GM12878 (cell line): ENCODE data around the gene GOLT1B. TPM values are rescaled to one million over a fixed set of nuclear protein-coding genes. Genes with fewer than 3 reads are reported as not detected.

Experiments
- ATAC-seq: fragments of 200-7000 bp; cut with Tn5 transposase; 3 replicates; pipeline ENCODE4 v1.9.1; 2020; ENCODE audit warnings: mild to moderate bottlenecking, moderate library complexity
- BruUV-seq: library from RNA; stranded (reverse); fragments of 400-500 nt; replicated peaks from 2 replicates; lab custom pipeline; 2021; lab: Mats Ljungman, UMichigan
- CTCF ChIA-PET: fragments of 300-600 bp; sonication (Branson Sonifier 250); formaldehyde crosslinking; extraction: SDS; loops from one replicate; lab custom pipeline; 2021; ENCODE audit warnings: inconsistent platforms; lab: Yijun Ruan, JAX
- POLR2A ChIA-PET: fragments of 350-600 bp; formaldehyde crosslinking; extraction: SDS; loops from one replicate; lab custom pipeline; 2021; ENCODE audit warnings: inconsistent platforms; lab: Charles Lee
- RAD21 ChIA-PET: fragments of 300-600 bp; sonication (Branson Sonifier 250); formaldehyde crosslinking; loops from one replicate; lab custom pipeline; 2023; ENCODE audit warnings: antibody characterized with exemption; ENCODE audit not compliant: unreplicated experiment; lab: Charles Lee
- SMC1A ChIA-PET: fragments of 300-600 bp; sonication (Branson Sonifier 250); formaldehyde crosslinking; loops from one replicate; lab custom pipeline; 2023; ENCODE audit not compliant: unreplicated experiment, uncharacterized antibody; lab: Charles Lee
- DNase-seq: peaks from one replicate; pipeline ENCODE4 v3.0.0-alpha.2; 2011; ENCODE audit warnings: low read depth, low spot score
- FAIRE-seq: peaks from 3 replicates; lab custom pipeline; 2011; peaks lifted over from hg19 to GRCh38; lab: Jason Lieb, UNC
- H2AFZ ChIP-seq: 2 replicates; pipeline ENCODE4 v1.6.0; 2011; ENCODE audit warnings: low read depth, low read length, control low read depth; ENCODE audit not compliant: control insufficient read depth
- H3K27ac ChIP-seq: 2 replicates; pipeline ENCODE4 v1.5.1; 2011; ENCODE audit warnings: control low read depth; ENCODE audit not compliant: control insufficient read depth, insufficient read depth
- H3K27me3 ChIP-seq, 2 experiments: replicated peaks in 1 of 2; 2 replicates each; pipeline versions ENCODE4 v1.6.0 to v1.6.1; 2011; ENCODE audit warnings: low read length in 1 of 2; ENCODE audit not compliant: control insufficient read depth in 2 of 2, insufficient read depth in 2 of 2
- H3K36me3 ChIP-seq, 2 experiments: 2 replicates each; pipeline ENCODE4 v1.5.1; 2011; ENCODE audit warnings: low read length in 1 of 2; ENCODE audit not compliant: control insufficient read depth in 2 of 2, insufficient read depth in 2 of 2
- H3K4me1 ChIP-seq: 2 replicates; pipeline ENCODE4 v1.6.1; 2011; ENCODE audit warnings: mild to moderate bottlenecking, low read length, moderate library complexity, mixed read lengths; ENCODE audit not compliant: control insufficient read depth, insufficient read depth
- H3K4me2 ChIP-seq: 2 replicates; pipeline ENCODE4 v1.6.0; 2011; ENCODE audit warnings: control low read depth; ENCODE audit not compliant: control insufficient read depth, insufficient read depth
- H3K4me3 ChIP-seq: fragments of 200-600 bp; sonication (generic); 2 replicates; pipeline ENCODE4 v1.5.1; 2016
- H3K79me2 ChIP-seq: 2 replicates; pipeline ENCODE4 v1.6.0; 2011; ENCODE audit warnings: low read length; ENCODE audit not compliant: control insufficient read depth, insufficient read depth
- H3K9ac ChIP-seq: 2 replicates; pipeline ENCODE4 v1.8.0; 2011; ENCODE audit warnings: low read length, control low read depth, mixed read lengths; ENCODE audit not compliant: control insufficient read depth, insufficient read depth
- H3K9me3 ChIP-seq: replicated peaks from 3 replicates; pipeline ENCODE4 v1.5.1; 2011; ENCODE audit warnings: mild to moderate bottlenecking, low read length; ENCODE audit not compliant: control insufficient read depth, insufficient read depth
- H4K20me1 ChIP-seq: 2 replicates; pipeline ENCODE4 v1.6.0; 2011; ENCODE audit not compliant: control insufficient read depth, insufficient read depth
- ASH2L ChIP-seq: fragments of 300-600, 200-600 bp; sonication (generic); IDR thresholded peaks from 2 replicates; pipeline ENCODE4 v1.6.1; 2017; ENCODE audit warnings: low read depth, mild to moderate bottlenecking, borderline replicate concordance
- CREM ChIP-seq: IDR thresholded peaks from 2 replicates; pipeline ENCODE4 v1.6.1; 2014; ENCODE audit warnings: antibody characterized with exemption, low read depth
- ETV6 ChIP-seq, 2 experiments: fragments of 450-650 bp in 1 of 2; IDR thresholded peaks in 1 of 2; conservative IDR thresholded peaks in 1 of 2; 2 replicates each; pipeline ENCODE4 v1.6.1; 2014; ENCODE audit warnings: antibody characterized with exemption in 1 of 2, borderline replicate concordance in 1 of 2, low read depth in 1 of 2, mild to moderate bottlenecking in 1 of 2, moderate library complexity in 1 of 2
- FOXM1 ChIP-seq: IDR thresholded peaks from 2 replicates; pipeline ENCODE4 v1.6.1; 2012; ENCODE audit warnings: low read depth, mild to moderate bottlenecking, inconsistent platforms, low read length, moderate library complexity
- LARP7 ChIP-seq: fragments of 450-650 bp; IDR thresholded peaks from 2 replicates; pipeline ENCODE4 v1.6.1; 2017; ENCODE audit warnings: mild to moderate bottlenecking
- NFYB ChIP-seq: IDR thresholded peaks from 2 replicates; pipeline ENCODE4 v1.6.1; 2011; ENCODE audit warnings: low read depth, mild to moderate bottlenecking, low read length, improper control_type of control experiment, moderate library complexity; ENCODE audit not compliant: insufficient read depth
- RAD51 ChIP-seq: fragments of 450-650 bp; IDR thresholded peaks from 2 replicates; pipeline ENCODE4 v1.6.1; 2016; ENCODE audit warnings: moderate library complexity, mild to moderate bottlenecking, inconsistent platforms
- RBBP5 ChIP-seq: fragments of 200-600 bp; sonication (generic); conservative IDR thresholded peaks from 2 replicates; pipeline ENCODE4 v1.6.1; 2016
- SMAD5 ChIP-seq: IDR thresholded peaks from 2 replicates; pipeline ENCODE4 v1.6.1; 2016; ENCODE audit warnings: antibody characterized with exemption, low read depth
- TARDBP ChIP-seq: IDR thresholded peaks from 2 replicates; pipeline ENCODE4 v1.6.1; 2016; ENCODE audit warnings: borderline replicate concordance
- TCF12 ChIP-seq: IDR thresholded peaks from 2 replicates; pipeline ENCODE4 v1.6.1; 2011; ENCODE audit warnings: low read depth, mild to moderate bottlenecking, low read length
- ZZZ3 ChIP-seq: IDR thresholded peaks from 2 replicates; pipeline ENCODE4 v1.6.1; 2011; ENCODE audit warnings: low read depth; ENCODE audit not compliant: control insufficient read depth, insufficient read length
- WGBS: methylation state at CpG from one replicate; pipeline ENCODE4 v1.1.6; 2016; ENCODE audit warnings: low lambda C conversion rate; ENCODE audit not compliant: insufficient replicate concordance, insufficient coverage; ENCODE audit errors: missing lambda C conversion rate; 5-methylcytosine and 5-hydroxymethylcytosine counted together
- in situ Hi-C: fragments of 300-500 bp; cut with MboI; formaldehyde crosslinking; loops from 9 replicates; pipeline ENCODE4 v1.14.3; 2018; ENCODE audit warnings: mixed read lengths
- intact Hi-C: fragments of 100-400 bp; cut with micrococcal nuclease; formaldehyde crosslinking; loops from one replicate; pipeline ENCODE4 v1.14.2; 2022; ENCODE audit not compliant: unreplicated experiment
- polyA plus RNA-seq, 11 experiments: library from polyadenylated mRNA; depleted of rRNA in 4 of 11; unstranded in 6 of 11; stranded (reverse) in 5 of 11; fragments of >200 nt; fragmentation: Nextera tagmentation in 4 of 11; fragmentation: Illumina TruSeq in 1 of 11; extraction: Ambion mirVana in 4 of 11; extraction: Trizol in 1 of 11; gene quantifications; 1 replicate in 1 of 11; 2 replicates in 10 of 11; pipeline versions ENCODE4 v1.2.1 to v1.2.3, GENCODE V29; 2011 to 2016; ENCODE audit warnings: inconsistent platforms in 2 of 11, missing spikeins in 2 of 11, low read depth in 1 of 11
- total RNA-seq, 4 experiments: library from RNA; depleted of rRNA in 3 of 4; stranded (reverse); fragments of >200 nt in 3 of 4; fragmentation: Illumina TruSeq in 1 of 4; extraction: Trizol in 1 of 4; gene quantifications; 2 replicates each; pipeline versions ENCODE4 v1.2.1 to v1.2.3, GENCODE V29; 2013 to 2021
- TF ChIP-seq, protein P1 (sequence below): fragments of 450-650 bp; IDR thresholded peaks from 2 replicates; pipeline ENCODE4 v1.6.1; 2017; ENCODE audit warnings: mild to moderate bottlenecking, moderate library complexity
- TF ChIP-seq, protein P2 (sequence below): IDR thresholded peaks from 2 replicates; pipeline ENCODE4 v1.6.1; 2012; ENCODE audit warnings: low read depth, low read length, improper control_type of control experiment
- TF ChIP-seq, protein P3 (sequence below): fragments of 450-650 bp; IDR thresholded peaks from 2 replicates; pipeline ENCODE4 v1.6.1; 2017; ENCODE audit warnings: borderline replicate concordance

GOLT1B gene
- total and polyA plus RNA-seq, 10 of the 15 experiments (the other 5 are each of a cell fraction or from before 2014, with no cell fraction given) = 18.3 to 77.4 (median 32.9) TPM

DNA sequence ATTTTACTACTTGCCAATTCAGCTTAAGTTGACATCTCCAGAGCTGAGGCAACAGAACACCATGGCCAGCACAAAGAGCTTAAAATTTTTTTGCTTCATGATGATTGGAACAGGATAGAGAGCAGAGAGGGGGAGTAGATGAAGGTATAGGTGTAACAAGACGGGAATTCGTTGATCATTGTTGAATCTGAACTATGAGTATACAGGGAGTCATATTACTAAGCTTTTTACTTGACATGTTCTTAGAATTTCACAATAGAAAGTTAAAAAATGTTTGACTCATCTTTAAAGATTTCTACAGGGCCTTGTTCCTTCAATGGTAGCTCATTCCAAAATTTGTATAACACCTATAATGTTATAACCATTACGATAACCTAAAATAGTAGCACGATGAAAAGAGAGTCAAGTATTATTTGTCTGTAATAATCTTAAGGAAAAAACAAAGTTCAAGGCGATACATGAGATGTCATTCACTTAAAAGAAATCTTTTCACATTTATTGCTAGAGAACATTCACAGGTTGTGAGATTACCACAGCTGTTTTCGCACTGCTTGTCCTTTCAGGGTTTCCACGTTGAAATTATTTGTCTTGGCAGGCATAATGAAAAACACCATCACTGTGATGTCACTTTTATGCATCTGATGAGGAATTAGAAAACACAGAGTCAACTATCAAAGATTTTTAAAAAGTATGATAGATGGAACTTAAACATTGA lies 58.4 kb downstream of the GOLT1B start (continued):
- TF ChIP-seq, protein P1, sequence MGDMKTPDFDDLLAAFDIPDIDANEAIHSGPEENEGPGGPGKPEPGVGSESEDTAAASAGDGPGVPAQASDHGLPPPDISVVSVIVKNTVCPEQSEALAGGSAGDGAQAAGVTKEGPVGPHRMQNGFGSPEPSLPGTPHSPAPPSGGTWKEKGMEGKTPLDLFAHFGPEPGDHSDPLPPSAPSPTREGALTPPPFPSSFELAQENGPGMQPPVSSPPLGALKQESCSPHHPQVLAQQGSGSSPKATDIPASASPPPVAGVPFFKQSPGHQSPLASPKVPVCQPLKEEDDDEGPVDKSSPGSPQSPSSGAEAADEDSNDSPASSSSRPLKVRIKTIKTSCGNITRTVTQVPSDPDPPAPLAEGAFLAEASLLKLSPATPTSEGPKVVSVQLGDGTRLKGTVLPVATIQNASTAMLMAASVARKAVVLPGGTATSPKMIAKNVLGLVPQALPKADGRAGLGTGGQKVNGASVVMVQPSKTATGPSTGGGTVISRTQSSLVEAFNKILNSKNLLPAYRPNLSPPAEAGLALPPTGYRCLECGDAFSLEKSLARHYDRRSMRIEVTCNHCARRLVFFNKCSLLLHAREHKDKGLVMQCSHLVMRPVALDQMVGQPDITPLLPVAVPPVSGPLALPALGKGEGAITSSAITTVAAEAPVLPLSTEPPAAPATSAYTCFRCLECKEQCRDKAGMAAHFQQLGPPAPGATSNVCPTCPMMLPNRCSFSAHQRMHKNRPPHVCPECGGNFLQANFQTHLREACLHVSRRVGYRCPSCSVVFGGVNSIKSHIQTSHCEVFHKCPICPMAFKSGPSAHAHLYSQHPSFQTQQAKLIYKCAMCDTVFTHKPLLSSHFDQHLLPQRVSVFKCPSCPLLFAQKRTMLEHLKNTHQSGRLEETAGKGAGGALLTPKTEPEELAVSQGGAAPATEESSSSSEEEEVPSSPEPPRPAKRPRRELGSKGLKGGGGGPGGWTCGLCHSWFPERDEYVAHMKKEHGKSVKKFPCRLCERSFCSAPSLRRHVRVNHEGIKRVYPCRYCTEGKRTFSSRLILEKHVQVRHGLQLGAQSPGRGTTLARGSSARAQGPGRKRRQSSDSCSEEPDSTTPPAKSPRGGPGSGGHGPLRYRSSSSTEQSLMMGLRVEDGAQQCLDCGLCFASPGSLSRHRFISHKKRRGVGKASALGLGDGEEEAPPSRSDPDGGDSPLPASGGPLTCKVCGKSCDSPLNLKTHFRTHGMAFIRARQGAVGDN = no peak
- no peak for TF ChIP-seq CREM
- no peak for TF ChIP-seq RBBP5
- TF ChIP-seq SMAD5 = no peak
- TF ChIP-seq, protein P2, sequence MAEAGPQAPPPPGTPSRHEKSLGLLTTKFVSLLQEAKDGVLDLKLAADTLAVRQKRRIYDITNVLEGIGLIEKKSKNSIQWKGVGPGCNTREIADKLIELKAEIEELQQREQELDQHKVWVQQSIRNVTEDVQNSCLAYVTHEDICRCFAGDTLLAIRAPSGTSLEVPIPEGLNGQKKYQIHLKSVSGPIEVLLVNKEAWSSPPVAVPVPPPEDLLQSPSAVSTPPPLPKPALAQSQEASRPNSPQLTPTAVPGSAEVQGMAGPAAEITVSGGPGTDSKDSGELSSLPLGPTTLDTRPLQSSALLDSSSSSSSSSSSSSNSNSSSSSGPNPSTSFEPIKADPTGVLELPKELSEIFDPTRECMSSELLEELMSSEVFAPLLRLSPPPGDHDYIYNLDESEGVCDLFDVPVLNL = no peak
- TF ChIP-seq LARP7 = no peak
- no peak for TF ChIP-seq TCF12

DNA sequence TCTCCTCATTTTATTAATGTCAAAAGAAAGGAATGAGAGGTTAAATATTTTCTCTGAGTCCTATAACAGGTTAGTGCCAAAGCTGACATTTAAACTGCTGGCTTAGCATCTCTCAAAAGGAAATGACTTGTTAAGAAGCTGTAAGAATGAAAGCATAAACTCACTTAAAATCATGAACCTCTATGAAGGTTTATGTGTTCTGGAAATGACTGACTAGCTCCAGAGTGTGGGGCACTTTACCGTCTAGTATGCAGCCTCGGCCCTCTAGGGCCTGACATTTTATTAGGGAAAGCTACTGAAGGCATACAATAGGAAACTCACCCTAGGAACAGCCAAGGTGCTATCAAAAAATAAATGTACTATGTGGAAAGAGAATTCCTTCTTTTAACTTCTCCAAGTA lies 59.6 kb downstream of the GOLT1B start:
- ChIA-PET POLR2A (no interaction called here), RAD21 (no interaction called here), CTCF (no interaction called here), SMC1A (interaction anchor here (1.0 to 1.3 kb wide), 2 partner anchors 11 to 222 kb away, joined by 3 read pairs; no protein-coding TSS in a partner anchor)
- no peaks in the 10 kb centered on the region for H3K79me2 ChIP-seq
- ATAC-seq = no peak
- H3K4me1 ChIP-seq = no peaks in the 10 kb centered on the region
- H3K9me3 ChIP-seq = no peaks in the 10 kb centered on the region
- no peak overlapping the region for H3K4me3 ChIP-seq
- intact Hi-C loops = no loop called here
- in situ Hi-C loops = no loop called here
- H3K27ac ChIP-seq = no peak overlapping the region
- H3K9ac ChIP-seq = no peak overlapping the region
- no peaks in the 10 kb centered on the region for H3K36me3 ChIP-seq
- BruUV-seq = no TSS peak
- FAIRE-seq = no peak
- no peak for DNase-seq
- H2AFZ ChIP-seq = no peak overlapping the region
- 0% methylated on average over 2 of the region's 2 CpGs for WGBS
- no peaks in the 10 kb centered on the region for H4K20me1 ChIP-seq
- H3K27me3 ChIP-seq = no peaks in the 10 kb centered on the region
- H3K4me2 ChIP-seq = no peak overlapping the region
- TF ChIP-seq ETV6 (conservative IDR thresholded peaks at IDR 0.05 in 1 of 2, IDR thresholded peaks at IDR 0.05 in 1 of 2; ENCODE audit: borderline replicate concordance in 1 of 2, low read depth in 1 of 2) = no peak
- no peak for TF ChIP-seq LARP7
- no peak for TF ChIP-seq FOXM1
- no peak for TF ChIP-seq ZZZ3
- TF ChIP-seq RAD51 = no peak
- no peak for TF ChIP-seq NFYB
- no peak for TF ChIP-seq TARDBP
- no peak for TF ChIP-seq ASH2L
- TF ChIP-seq, protein P3, sequence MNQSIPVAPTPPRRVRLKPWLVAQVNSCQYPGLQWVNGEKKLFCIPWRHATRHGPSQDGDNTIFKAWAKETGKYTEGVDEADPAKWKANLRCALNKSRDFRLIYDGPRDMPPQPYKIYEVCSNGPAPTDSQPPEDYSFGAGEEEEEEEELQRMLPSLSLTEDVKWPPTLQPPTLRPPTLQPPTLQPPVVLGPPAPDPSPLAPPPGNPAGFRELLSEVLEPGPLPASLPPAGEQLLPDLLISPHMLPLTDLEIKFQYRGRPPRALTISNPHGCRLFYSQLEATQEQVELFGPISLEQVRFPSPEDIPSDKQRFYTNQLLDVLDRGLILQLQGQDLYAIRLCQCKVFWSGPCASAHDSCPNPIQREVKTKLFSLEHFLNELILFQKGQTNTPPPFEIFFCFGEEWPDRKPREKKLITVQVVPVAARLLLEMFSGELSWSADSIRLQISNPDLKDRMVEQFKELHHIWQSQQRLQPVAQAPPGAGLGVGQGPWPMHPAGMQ = no peak
